HS-5 (cell line): Measurements from ENCODE around the gene RBM4B.

Source experiments
- DNase-seq: peaks from one replicate; pipeline ENCODE4 v3.0.0-alpha.2; 2012; ENCODE audit warnings: low read depth

RBM4B gene

DNA sequence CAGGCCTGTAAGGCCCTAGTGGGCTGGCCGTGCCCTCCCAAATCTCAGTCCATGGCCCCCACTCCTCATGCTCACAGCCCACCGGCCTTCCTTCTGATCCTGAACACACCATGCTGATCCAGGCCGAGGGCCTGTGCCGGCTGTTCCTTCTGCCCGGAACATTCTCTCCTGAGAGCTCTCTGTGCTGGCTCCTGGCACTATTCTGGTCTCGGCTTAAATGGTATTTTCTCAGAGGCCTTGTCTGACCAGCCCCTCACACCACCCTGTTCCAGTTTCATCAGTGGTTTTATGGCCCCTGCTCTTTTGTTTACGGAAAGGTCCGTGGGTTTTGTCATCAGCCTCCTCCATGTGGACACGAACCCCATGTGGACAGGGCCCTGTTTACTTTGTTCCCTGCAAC, 29.3 kb upstream of the RBM4B start:
- DNase-seq: no peak

DNA sequence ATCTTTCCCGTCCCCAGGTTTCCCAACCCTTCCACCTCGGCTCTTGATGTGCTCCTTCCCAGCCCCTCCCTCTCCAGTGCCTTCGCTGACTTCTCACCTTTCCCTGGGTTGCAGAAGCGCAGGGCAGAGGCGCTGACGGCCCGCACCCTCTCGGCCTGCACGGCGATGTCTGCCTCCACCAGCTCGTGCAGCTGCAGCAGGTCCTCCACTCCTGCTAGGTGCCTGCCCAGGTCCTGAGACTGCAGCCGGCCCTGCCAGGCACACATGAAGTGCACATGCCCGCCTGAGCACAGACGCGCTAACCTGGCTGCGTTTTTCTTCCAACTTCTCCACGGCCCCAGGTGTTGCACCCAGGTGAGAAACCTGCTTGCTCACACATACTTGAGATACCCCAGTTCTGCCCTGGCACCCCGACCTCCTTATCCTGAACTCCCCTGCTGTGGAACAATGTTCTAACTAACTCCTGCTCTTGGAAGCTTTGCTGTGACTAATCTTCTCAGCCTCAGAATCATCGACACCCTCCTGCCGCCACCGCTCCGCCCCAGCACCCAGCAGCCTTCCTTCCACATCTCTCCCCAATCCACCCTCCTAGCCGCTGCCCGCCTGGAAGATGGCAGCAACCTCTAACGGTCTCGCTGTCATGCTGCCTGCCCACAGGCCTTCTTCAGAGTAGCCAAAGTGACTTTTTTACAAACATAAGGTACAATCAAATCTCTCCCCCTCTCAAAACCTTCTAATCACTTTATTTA, 28.1 kb upstream of the RBM4B start:
- no peak for DNase-seq

DNA sequence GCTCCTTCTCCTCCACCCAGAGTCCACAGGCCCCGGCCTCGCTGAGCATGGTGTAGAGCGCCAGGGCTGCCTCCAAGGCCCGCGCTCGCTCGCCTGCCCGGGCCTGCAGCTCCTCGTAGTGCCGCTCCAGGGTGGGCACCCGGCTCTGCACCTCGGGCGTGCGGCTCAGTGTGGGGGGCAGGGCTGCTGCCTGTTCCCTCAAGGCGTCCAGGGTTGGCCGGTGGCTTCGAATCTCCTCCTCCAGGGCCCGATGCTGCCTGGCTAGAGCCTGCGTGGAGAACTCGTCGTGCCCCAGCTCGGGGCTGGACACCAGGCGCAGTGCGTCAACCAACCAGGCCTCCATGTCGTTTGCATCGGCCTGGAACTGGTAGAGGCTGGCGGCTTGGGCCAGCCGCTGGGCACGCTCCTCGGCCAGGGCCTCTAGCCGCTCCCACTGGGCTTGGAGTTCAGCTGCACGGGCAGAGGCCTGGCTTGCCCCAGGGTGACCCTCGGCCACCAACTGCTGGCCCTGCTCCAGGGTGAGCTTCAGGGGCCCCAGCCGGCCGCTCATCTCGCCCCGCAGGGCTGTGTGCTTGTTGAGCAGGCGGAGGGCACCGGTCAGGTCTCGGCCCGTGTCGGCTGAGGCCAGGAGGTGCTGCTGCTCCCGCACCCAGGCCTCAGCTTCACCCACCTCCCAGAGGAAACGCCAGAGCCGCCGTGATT, 27.1 kb upstream of the RBM4B start:
- no peak for DNase-seq

DNA sequence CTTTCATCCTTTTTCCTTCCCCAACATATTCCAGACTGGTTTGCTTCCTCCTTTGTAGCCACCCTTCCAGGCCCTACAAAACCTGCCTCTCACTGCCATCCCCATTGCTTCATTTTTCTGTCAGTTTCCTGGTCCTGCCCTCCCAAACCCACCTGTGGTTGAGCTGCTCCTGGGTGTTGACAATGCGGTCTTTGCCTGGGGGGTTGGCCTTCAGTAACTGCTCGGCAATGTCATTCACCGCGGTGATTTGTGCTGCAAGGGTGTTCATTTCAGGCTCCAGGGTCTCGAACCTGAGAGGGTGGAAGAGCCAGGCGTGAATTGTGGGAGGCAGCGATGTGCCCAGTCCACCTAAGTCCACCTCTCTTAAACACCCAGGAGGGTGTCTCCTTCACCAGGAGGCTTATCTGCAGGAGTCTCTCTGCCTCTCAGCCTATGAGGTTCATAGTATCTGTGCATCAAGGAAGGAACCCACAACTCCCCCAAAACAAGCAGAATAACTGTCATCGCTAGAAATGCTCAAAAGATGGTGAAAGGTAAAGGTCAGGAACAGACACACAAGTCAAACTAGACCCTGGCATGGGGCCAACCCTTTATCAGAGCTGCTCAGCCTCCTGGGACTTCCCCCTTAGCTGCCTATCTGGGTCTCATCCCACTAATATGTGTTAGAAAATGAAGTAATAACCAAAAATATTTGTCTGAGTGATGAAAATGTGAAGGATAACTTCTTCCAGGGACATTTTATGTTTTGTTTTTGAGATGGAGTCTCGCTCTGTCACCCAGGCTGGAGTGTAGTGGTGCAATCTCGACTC, 23.9 kb upstream of the RBM4B start:
- no peak for DNase-seq

DNA sequence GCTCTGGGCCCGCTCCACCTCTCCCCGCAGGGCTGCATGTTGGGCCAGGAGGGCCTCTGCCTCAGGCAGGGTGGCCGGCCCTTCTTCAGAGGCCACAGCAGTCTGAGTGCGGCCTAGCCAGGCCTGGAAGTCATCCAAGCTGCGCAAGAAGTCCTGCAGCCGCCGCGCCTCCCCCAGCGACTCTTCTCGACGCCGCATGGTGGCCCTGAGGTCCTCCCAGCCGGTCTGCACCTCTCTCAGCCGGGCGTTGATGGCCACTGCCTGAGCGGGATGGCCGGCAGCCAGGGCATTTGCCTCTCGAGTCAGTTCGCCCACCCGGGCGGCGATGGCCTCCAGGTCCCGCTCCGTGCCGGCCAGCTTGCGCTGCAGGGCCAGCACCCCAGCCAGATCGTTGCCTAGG, 23.1 kb upstream of the RBM4B start:
- DNase-seq: no peak

DNA sequence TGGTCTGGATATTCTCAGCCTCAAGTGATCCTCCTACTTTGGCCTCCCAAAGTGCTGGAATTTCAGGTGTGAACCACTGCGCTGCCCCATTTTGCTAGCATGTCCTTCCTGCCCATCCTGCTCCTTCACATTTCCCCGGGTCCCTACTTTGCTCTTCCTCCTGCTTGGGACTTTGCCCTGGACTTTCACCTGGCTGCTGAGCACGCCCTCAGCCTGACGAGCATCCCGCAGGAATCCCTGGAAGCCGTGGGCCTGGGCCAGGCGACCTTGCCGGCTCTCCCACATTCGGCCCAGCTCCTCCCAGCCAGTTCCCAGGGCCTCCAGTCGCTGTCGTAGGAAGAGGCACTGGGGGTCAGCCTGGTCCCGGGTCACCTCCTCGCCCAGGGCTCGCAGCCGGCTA, 22.6 kb upstream of the RBM4B start:
- no peak for DNase-seq

DNA sequence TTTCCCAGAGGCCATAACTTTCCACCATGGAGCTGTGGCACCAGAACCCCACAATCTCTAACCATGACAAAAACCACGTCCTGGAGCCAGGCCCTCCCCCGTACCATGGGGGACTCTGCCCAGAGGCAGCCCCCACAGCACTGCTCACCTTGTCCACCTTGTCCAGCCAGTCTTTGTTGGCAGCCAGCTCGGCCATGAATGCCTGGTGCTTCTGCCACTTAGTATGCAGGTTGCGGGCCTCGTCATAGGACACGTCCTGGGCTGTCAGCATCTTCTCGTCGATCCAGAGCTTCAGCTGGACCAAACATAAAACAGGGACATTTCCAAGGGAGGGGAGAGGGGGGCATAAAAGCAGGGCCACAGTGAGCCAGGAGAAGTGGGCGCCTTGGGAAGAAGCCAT, 20.8 kb upstream of the RBM4B start:
- DNase-seq: no peak

DNA sequence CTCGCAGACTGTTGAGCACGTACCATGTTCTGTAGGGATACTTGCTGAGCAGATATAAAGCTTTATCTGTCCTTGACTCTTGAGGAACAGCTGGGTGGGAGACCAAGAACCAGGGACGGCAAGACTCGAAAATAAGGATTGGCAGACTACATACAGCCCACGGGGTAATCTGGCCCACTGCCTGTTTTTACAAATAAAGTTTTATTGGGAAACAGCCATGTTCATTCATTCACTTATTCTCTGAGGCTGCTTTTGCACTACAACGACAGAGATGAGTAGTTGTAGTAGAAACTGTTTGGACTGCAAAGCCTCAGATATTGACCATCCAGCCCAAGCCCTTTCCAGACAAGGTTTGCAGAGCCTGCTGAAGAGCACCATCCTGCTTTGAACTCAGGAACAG, 20.3 kb upstream of the RBM4B start:
- no peak for DNase-seq

DNA sequence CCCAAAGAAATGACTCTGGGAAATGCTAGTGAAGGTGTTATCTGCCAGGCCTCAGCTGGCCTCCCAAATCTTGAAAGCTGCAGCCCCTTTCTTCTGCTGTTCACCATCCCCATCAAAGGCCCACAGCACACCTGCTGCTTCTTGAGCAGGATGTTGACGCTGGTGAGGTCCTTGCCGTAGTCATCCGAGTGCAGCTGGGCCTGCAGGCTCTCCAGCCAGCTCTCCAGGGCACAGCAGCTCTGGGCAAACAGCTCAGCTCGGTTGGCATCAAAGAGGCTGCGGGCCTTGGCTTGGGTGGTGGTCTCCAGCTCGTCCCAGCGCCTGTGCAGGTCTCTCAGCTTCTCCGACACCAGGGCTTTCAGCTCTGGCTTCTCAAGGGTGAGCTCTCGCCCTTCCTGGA, 18.5 kb upstream of the RBM4B start:
- DNase-seq: no peak

DNA sequence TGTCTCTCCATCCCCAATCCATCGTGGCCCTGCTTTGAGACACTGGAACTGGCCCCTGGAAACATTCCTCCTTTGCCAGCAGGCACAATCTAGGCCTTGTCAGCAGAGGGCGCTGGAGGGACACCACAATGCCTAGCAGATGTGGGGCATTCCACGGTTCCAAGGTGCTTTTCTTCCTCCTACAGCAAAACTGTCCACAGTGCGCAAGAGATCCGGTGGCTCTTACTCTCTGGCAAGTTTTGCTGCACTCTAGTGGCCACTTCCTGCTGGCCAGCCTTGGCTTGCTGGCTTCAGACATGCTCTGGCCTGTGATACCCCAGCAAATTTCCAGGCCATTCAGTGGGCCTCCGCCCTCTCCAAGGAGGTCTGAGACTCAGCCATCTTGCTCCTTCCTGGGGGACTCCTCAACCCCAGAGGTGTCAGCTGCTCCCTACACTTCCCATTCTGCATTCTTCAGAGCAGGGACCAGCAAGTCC, 17.1 kb upstream of the RBM4B start:
- DNase-seq: peak; percentile 81

DNA sequence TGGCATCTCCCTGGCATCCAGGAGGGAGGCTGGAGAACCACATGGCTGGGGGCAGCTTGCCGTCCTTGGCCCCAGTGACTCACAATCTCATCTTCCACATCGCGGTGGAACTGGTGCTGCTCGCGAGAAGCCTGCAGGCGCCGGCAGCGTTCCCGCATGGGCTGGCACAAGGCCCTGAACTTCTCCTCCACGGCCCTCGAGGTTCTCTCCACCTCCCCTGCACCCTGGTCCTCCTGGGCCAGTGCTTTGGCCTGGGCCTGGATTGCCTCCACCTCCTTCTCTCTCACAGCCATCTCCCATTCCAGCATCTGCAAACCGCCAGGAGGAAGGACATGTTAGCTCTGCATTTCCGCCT, 16.3 kb upstream of the RBM4B start:
- no peak for DNase-seq

DNA sequence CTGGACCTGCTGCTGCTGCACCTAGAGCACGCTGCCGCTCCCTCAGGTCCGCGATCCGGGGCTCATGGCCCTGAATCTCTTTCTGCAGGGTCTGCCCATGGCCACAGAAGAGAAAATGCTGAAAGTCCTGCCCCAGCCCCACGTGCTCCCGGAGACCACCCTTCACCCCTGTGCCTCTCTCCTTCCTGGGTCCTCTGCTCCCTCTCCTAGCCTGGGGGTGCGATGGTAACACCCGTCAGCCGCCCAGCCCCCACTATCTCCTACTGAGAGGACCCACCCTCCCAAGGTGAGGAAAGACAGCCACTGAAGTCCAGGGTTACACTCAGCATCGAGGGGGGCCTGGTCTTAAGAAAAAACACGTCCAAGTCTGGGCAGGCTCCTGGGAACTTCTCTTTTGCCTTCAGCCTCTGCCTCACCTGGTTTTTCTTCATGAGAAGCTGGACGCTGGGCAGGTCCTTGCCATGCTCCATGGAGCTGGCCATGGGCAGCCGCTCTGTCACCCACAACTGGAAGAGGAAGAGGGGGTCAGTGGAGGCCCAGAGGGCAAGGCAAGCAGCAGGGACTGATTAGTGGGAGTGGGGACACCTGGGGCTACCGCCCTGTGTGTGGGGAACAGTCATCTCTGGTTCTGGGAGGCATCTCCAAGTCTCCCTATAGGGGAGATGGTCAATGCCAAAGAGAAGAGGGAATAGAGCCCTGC, 15.8 kb upstream of the RBM4B start:
- no peak for DNase-seq

DNA sequence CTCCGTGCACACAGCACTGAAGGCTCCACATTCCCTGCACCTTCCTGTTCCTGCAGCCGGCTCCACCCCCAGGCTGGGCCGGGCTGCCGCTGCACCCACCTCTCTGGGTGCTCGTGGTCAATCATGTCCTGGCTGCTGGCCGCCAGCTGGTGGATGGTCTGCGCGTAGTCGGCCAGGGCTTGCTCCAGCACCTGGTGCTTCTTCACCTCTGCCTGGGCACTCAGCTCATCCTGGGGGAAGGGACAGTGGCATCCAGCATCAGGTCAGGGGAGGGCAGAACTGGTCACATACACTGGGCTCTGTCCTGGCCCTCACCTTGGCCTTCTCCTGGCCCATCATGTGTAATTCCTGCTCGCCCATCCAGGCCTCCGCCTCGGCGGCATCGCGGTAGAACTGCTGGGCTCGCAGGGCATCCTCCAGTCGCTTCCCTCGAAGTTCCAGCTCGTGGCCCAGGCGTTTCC, 15.2 kb upstream of the RBM4B start:
- no peak for DNase-seq

DNA sequence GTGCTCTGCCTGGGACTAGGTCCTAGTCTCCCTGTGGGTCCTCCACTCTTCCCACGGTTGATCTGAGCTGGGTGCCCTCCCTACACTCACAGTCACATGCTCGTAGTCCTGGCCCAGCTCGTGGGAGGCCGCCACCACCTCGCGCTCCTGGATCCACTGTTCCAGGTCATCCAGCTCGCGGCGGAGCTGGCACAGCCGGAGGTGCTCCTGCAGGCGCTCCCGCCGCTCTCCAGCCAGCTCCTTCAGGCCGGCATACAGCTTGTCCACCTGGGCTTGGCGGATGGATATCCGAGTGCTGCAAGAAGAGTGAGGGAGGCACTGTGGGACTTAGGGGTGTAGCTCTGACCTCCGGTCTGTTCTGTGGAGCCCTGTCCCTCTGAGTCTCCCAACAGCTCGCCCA, 14.8 kb upstream of the RBM4B start:
- no peak for DNase-seq

DNA sequence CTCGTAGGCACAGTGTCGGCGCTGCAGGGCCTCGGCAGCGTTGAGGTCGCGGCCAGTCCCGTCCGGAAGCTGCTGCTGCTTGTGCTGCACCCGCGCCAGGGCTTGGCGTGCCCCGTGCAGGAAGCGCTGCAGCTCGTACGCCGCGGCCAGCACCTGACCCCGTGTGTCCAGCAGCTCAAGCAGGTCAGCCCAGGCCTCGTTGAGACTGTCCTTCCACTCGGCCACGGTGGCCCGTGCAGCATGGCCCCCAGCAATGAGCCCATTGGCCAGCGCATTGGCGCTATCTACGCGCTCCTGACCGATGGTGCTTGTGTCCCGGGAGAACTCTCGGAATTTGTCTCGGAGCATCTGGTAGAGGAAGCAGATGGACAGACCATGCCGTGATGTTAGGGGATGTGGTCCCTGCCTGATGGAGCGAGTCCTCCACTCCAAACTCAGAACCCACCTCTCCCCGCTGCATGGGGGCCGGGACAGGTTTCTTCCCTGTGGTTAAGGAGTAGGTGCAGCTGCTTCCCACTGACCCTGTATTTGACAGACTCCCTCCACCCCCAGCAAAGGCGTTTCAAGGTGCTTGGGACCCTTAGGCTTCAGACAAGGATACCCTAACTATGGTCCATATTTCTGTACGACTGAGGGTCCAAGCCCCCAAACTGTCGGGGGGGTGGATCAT, 13.8 kb upstream of the RBM4B start:
- no peak for DNase-seq

DNA sequence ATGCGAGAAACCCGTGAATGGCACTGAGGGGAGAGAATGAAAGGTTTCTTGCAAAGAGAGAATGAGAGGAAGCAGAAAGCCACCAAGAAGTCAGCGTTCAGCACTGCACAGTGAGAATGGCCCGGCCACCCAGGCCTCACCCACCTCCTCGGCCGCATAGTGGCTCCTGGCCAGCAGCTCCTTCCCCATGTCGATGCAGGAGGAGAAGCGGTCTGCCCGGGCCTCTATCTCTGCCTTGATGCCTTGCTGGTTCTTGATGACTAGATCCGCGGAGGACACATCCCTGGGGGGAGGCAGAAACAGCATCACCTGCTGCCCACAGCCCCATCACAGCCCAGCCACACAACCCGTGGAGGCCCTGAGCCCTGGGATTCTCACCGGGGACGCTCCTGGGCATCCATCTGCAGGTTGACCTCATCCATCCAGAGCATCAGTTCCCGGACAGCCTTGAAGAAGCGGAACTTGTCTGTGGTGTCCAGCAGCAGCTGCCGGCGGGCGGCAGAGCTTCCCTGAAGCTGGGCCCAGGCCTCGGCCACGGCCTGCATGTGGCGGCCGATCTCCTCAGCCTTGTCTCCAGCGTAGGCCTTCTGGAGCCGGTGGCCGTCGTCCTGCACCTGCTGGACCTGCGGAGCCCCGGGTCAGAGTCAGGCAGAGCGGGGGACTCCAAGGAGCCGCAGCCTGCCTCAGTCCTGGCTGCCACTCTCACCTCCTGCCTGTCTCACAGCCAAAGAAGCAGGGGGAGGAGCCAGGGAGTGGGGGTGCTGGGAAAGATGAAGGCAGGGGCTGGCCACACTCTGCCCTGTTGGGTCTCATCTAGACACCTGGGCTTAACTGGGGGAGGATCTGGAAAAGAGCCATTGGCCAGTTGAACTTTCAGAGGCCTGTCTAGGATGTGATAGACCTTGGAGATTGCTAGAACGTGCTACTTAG, 12.2 kb upstream of the RBM4B start:
- no peak for DNase-seq

DNA sequence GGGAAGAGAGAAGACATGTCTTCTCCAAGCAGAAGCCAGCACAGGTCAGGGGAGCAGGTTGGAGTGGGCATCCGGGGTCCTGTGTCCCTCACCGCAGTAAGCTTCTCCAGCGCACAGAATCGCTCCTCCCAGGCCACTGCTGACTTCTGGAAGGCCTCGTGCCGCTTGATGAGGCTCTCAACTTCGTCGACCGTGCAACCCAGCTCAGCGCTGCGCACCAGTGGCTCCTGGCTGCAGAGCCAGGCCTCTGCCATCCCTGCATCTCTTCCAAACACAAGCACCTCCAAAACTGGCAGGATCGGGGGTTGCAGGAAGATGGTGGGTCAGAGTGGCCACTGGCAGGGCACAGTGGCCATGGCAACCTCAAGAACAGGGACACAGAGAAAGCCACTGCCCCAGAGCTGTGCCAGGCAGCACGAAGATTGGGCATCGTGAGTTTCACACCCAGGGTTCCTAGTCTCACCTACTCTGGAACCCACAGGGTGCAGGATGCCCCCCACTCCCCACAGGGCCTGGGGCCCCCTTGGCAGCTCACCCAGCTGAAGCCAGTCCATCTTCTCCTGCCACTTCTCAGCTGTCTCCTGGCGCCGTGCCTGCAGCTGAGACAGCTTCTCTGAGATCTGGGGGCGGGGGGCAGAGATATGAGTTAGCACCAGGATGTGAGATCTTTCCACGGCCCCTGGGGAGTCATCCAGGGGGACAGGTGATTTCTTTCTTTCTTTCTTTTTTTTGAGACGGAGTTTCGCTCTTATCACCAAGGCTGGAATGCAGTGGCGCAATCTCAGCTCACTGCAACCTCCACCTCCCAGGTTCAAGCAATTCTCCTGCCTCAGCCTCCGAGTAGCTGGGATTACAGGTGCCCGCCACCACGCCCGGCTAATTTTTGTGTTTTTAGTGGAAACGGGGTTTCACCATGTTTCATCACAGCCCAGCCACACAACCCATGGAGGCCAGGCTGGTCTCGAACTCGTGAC, 11.2 kb upstream of the RBM4B start:
- DNase-seq: no peak

DNA sequence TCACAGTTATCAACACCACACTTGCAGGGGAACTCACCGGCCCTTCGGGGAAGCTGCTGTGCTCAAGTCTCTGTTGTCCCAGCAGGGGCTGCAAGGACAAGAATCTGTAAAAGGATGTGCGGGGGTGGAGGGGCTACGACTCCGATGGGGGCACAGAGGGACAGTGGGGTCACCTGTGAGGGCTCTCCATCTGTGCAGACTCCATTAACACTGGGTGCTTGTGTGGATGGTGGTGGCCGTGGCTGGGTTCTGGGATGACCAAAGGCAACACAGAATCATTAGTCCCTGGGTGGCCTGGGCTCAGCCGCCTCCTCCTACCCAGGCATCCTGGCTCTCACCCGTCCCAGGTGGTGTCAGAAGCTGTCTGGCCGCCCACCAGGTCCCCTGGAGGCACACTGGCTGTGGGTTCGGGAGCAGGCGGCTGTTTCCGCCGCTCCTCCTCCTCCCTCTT, 10.2 kb upstream of the RBM4B start:
- no peak for DNase-seq
